GM19452 (cell line): ENCODE measurements around the gene ZNF860.
"Not testable (repeated sequence)": the region's sequence is repeated elsewhere in the genome, so short reads cannot be mapped to it uniquely, and the experiment has no call there.

Source experiments
- ATAC-seq: cut with Tn5 transposase; IDR thresholded peaks from one replicate; pipeline ENCODE4 v1.9.1; 2021; ENCODE audit not compliant: unreplicated experiment

Gene ZNF860

GRCh38 chr3:31960793-31961431 is 20.6 kb upstream of the ZNF860 start:
- peak; percentile 74 for ATAC-seq

GRCh38 chr3:31962801-31963205 is 18.7 kb upstream of the ZNF860 start:
- no peak for ATAC-seq

GRCh38 chr3:31966978-31967591 is 14.5 kb upstream of the ZNF860 start:
- no peak for ATAC-seq

GRCh38 chr3:31967592-31967991 is 14.0 kb upstream of the ZNF860 start:
- ATAC-seq = no peak

- no peak for ATAC-seq
These were observed 13.1 kb upstream of the ZNF860 start for GRCh38 chr3:31968369-31968926.

GRCh38 chr3:31968927-31969418 is 12.6 kb upstream of the ZNF860 start:
- ATAC-seq = no peak

- no peak for ATAC-seq
These were observed 9.9 kb upstream of the ZNF860 start for GRCh38 chr3:31971607-31972006.

- no peak for ATAC-seq
These were observed 8.5 kb upstream of the ZNF860 start for GRCh38 chr3:31973081-31973480.

GRCh38 chr3:31973837-31974236 is 7.7 kb upstream of the ZNF860 start:
- no peak for ATAC-seq

GRCh38 chr3:31974471-31974870 is 7.1 kb upstream of the ZNF860 start:
- no peak for ATAC-seq

GRCh38 chr3:31974964-31975363 is 6.6 kb upstream of the ZNF860 start:
- no peak for ATAC-seq

- no peak for ATAC-seq
These were observed 5.2 kb upstream of the ZNF860 start for GRCh38 chr3:31976302-31976701.

GRCh38 chr3:31977736-31978135 is 3.8 kb upstream of the ZNF860 start:
- no peak for ATAC-seq

GRCh38 chr3:31978553-31978952 is 3.0 kb upstream of the ZNF860 start:
- no peak for ATAC-seq

GRCh38 chr3:31979001-31979697 is 2.4 kb upstream of the ZNF860 start:
- no peak for ATAC-seq

- ATAC-seq = no peak
These were observed 882 bp upstream of the ZNF860 start for GRCh38 chr3:31980530-31981205.

- no peak for ATAC-seq
These were observed 2.8 kb downstream of the ZNF860 start for GRCh38 chr3:31984321-31984720.

- no peak for ATAC-seq
These were observed 4.3 kb downstream of the ZNF860 start for GRCh38 chr3:31985831-31986230.

- no peak for ATAC-seq
These were observed 6.7 kb downstream of the ZNF860 start for GRCh38 chr3:31988271-31988670.

- ATAC-seq = not testable (repeated sequence)
These were observed 11.4 kb downstream of the ZNF860 start for GRCh38 chr3:31992995-31993394.

- no peak for ATAC-seq
These were observed 12.3 kb downstream of the ZNF860 start for GRCh38 chr3:31993843-31994242.
